Measurements from ENCODE around the gene CDT1. TPM values are rescaled to one million over a fixed set of nuclear protein-coding genes. Genes with fewer than 3 reads are reported as not detected.
A peak's percentile ranks its signal among the peaks of the same experiment; 100 is the strongest.
"Not testable (repeated sequence)": the region's sequence is repeated elsewhere in the genome, so short reads cannot be mapped to it uniquely, and the experiment has no call there.

Gene CDT1
- total RNA-seq, 1 experiment from 2014 or later, result 32.2 TPM

DNA sequence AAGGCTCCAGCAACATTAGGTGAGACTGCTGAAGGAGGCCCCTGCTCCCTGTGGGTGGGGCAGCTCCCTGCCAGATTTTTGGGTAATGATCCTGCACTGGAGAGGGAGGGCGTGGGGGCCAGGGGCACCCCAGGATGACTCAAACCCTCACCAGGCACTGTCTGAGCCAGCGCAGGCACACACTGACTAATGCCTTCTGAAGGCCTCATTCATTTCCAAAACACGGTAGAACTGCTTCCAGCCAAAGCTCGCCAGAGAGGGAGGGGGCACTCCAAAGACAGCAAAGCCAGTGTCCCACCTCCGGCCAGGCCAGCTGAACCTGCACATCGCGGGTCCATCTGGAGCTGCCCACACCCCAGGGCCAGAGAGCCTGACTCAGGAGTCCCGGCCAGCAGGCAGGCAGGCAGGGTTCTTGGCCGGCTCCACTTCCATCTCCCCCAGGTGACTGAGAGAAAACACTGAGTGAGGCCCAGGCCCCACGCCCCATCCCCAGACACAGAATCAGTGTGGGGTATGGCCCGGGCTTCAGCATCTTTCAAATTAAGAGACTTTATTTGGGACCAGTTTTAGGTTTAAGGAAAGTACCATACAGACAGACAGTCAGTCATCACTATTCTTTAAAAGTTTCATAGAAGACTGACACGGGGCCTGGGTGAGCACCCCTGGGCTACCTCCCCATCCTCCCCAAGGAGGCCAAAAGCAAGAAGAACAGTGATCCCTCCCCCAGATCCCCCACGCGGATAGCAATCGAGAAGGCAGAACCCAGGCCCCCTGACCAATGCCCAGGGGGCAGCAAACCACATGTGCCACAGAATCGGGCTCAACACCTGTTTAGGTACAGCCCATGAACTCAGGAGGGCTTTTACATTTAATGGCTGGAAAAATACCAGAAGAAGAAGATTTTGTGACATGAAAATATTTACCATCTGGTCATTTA lies 20.9 kb upstream of the CDT1 start:
- DNase-seq (ENCODE audit: low read depth), result peak; percentile 84

DNA sequence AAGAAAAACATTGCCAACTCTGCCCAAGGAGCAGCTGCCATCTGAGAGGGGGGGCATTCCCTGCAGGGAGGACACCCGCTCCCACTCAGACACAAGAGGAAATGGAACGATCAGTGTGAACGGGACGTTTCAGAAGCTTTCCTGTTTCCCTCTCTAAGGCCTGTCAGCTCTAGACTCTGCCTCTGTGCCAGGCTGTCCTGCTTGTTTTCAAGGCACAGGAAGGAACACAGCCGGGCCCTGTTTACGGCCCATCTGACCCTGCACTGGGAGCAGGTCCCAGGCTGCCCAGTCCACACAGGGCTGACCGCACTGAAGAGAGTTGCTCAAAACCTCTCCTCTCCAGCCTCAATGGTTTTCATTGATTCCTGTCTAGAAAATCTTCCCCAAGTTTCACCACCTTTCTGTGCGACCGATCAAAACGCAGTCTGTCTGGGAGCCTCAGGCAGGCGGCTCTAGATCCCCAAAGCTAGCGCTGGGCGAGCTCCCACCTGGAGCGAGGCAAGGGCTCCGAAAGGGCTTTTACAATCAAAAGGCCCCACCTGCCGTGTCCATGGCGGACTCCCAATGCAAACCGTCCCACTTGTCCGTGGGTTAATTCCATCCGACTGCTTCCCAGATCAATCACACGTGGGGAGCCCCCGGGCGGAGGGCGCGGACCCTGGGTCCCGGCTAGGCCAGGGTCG lies 20.1 kb upstream of the CDT1 start:
- peak; percentile 57 for DNase-seq (ENCODE audit: low read depth)

DNA sequence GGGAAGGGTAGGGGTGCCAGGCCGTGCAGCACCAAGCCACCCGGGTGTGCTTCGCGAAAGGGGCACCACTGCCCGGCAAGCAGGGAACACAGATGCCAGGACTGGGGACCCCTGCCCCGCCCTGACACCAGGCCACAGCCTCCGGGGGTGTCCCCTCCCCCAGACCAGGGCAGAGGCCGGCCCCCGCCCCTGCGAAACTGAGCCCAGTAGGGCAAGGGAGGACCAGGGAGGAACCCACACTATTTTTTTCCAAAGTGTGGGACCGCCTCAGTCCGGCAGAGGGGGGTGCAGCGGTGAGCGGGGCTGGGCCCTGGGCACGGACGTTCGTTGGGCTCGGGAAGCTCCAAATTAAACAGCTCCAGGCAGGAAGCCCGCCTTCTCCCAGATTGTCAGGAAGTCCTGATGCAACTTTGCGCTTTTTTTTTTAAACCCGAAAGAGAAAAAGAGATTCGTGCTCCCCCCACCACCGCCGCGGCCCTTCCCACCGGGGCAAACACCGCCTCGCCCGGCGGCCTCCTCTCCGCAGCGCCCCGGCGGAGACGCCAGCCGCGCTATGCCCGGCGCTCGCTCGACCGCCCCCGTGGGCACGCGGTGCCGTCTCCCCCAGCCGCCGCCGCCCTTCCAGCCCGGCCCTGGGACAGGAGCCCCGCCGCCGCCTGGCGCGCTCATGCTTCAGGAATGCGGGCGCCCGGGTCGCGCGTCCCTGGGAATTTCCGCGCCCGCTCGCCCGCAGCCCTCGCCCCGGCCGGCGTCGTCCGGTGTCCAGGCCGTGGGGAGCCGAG lies 19.3 kb upstream of the CDT1 start:
- DNase-seq (ENCODE audit: low read depth), result peak; percentile 85

DNA sequence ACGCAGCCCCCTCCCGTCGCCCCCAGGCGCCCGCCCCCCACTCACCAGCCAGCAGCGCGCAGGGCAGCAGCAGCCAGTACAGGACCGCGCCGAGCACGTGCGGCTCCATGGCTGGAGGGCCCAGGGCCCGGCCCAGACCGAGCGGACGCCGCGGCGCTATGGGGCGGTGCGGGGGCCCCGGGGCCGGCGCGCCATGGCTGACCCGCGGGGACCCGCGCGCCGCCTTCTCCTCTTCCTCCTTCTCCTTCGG lies 18.8 kb upstream of the CDT1 start:
- no peak for DNase-seq (ENCODE audit: low read depth)

DNA sequence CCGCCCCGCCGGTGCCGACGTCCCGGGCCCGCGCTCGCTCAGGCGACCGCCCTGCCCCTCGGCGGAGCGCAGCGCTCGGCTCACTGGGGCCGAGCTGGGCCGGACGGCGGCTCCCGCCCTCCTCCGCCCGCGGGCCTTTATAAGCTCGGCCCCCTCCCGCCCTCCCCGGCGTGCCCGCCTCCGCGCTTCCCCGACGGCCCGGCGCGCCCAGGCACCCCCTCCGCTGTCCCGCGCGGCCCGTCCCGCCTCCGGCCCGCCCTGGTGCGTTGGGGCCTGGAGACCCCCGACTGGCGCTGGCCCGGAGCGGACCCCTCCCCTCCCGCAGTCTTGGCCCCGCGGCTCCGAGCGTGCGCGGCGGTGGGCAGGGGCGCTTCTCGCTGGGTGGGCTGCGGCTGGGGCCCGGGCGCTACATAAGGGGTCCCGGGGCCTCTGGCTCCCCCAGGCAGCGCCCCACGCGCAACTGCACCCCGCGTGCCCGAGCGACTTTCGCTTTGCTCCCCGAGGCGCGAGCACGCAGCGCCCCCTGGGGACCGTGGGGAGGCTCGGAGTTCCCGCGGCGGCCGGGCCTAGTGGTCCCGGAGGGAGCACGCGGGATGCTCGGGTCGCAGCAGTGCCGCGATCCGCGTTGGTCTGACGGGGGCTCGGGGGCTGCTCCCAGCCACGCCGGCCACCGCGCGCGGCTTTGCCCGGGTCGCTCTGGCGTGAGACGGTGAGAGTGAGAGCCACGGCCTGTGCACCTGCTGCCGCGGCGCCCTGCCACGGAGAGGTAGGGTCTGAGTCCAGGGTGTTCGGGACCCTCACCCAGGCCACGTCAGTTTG lies 18.3 kb upstream of the CDT1 start, which contains the start of gene PIEZO1:
Gene PIEZO1 (minus strand): TSS at position 115 of the 819 bp plus-strand sequence. CDS start 256 bp downstream, outside the sequence.
- DNase-seq (ENCODE audit: low read depth), result peak; percentile 65

DNA sequence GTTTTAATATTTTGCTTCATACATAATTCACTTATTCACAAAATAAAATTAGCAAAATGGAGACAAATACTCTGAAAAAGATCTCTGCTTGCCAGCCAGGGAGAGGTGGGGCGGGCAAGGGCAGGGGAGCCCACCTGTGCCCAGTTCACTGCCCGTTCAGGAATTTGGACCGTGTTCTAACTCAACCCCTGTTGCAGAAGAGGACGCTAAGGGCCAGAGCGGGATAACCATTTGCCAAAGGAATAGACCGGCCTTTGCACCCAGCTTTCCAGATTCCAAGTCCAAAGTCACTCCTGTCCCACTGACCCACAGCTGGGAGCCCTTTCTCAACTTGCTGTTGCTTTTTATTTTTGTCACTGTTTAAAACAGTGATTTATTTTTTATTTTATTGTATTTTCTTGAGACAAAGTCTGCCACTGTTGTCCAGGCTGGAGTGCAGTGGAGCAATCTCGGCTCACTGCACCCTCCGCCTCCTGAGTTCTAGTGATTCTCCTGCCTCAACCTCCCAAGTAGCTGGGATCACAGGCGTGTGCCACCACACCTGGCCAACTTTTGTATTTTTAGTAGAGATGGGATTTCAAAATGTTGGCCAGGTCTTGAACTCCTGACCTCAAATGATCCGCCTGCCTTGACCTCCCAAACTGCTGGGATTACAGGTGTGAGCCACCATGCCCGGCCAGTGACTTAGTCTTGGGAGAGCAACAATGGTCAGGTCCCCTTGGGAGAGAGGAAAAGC lies 15.8 kb upstream of the CDT1 start:
- no peak for DNase-seq (ENCODE audit: low read depth)

DNA sequence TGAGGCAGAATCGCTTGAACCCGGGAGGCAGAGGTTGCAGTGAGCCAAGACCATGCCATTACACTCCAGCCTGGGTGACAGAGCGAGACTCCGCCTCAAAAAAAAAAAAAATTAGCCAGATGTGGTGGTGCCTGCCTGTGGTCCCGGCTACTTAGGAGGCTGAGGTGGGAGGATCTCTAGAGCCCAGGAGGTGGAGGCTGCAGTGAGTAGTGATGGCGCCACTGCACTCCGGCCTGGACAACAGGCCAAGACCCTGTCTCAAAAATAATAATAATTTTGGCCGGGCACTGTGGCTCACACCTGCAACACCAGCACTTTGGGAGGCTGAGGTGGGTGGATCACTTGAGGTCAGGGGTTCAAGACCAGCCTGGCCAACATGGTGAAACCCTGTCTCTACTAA lies 14.8 kb upstream of the CDT1 start:
- DNase-seq (ENCODE audit: low read depth), result not testable (repeated sequence)

DNA sequence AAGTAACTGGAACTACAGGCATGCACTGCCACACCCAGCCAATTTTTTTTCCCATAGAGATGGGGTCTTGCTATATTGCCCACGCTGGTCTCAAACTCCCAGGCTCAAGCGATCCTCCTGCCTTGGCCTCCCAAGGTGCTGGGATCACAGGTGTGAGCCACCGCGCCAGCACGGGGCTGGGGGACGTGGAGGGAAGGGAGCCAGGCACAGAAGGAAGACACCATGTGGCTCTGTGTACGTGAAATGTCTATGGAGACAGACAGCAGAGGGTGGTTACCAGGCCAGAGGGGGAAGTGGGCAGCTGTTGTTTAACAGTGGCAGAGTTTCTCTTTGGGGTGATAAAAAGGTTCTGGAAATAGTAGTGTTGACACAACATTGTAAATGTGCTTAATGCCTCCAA lies 14.0 kb upstream of the CDT1 start:
- no peak for DNase-seq (ENCODE audit: low read depth)

DNA sequence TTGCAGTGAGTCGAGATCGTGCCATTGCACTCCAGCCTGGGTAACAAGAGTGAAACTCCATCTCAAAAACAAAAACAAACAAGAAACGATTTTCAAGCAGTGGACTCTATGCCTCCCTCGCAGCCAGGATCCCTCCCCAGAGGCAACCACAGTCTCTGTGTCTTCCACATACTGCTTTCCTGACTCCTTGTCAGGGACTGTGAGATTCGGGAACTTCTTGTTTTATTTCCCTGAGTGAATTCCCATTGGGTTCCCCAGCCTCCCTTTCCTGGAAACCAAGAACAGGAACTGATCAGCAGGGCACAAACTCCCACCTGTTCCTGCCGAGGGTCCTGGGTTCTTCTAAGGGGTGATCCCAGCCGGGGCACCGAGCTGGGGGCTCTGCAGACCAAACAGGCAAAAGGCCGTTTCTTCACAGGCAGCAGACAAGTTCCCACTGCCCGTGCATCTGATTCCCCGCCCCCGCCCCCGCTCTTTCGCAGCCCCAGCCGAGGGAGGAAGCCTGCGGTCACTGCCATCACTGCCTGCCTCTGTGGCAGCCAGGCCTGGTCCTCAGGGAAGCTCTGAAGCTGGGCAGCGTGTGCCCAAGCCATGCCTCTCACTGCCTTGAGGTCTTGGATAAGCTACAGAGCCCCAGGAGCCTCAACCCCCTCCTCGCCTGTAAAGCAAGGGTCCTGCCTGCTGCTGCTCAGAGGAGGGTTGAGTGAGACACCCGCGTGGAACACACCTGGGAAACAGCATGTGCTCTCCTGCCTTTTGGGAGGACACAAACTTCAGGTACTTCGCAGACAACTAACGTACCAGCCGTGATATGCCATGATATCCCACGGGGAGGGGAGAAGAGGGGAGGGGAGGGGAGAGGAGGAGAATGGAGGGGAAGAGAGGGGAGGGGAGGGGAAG lies 13.0 kb upstream of the CDT1 start:
- peak; percentile 58 for DNase-seq (ENCODE audit: low read depth)

DNA sequence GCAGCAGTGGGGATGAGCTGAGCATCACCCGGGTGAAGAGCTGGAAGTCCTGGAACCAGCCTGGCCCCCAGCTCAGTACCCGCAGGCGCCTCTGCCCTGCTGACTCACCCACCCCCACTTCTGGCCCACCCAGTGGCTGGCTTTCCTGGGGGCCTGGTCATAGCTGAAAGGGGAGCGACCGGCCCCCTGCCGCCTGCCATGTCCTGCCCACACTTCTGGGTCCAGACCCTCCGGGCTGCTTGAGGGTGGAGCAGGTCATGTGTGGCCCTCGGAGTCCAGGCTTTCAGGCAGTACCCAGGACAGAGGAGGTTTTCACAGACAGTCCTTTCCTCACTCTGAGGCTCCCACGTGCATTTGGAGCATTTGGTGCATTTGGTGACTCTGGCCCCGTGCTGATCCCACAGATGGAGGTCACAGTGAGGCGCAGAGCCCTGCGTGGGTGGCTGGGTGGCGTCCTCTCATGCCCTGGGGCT lies 11.5 kb upstream of the CDT1 start:
- DNase-seq (ENCODE audit: low read depth), result peak; percentile 73

DNA sequence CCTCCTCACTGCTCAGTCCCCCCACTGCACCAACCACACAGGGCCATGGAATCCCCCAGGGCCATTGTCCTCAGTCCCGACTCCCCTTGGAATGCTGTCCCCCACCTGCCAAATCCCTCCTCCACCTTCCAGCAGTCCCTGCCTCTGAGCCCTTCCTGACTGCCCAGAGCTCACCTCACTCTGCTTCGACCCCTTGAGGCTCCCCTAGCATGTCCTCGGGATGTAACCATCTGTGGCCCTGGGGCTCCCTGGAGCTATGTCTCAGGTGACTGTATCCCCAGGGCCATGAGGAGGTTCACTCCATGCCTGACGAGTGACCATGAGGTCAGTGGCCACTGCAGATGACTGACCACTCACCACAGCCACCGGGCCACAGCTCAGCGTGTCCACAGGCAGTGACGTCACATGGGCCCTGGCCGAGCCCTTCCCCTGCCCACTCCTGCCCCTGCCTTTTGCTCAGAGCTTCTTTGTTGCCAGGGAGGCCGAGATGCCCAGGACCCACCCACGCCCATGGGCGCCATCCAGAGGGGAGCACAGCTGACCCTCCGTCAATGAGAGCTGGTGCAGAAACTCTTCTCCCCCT lies 10.8 kb upstream of the CDT1 start:
- DNase-seq (ENCODE audit: low read depth), result no peak

DNA sequence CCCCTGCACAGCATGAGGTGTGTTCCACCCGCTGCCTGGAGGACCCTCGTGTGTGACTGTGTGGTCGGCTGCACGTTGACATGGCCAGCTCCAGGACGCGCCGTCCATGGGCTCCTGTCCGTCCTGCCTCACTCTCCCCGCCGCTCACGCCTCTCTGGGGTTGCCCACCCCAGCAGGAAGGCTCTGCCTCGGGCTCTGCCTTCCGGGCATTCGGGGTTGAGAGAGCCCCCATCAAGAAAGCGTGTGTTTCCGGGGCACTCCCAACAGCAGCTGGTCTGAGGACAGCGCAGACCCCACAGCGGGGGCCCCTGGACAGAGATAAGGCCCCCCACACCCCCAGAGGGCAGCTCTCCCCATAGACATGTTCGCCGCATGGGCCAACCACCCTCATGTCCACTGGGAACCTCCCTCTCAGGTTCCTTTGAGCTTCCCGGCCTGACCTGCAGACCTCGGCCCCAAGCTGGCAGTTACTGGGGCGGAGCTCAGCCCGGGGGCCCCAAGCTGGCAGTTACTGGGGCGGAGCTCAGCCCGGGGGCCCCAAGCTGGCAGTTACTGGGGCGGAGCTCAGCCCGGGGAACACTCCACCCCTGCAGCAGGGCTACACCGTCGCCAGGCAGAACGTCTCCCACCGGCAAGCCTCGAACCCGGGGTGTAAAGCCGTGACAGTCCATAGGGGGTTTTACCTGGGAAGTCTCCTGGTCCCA lies 10.2 kb upstream of the CDT1 start:
- DNase-seq (ENCODE audit: low read depth), result no peak

DNA sequence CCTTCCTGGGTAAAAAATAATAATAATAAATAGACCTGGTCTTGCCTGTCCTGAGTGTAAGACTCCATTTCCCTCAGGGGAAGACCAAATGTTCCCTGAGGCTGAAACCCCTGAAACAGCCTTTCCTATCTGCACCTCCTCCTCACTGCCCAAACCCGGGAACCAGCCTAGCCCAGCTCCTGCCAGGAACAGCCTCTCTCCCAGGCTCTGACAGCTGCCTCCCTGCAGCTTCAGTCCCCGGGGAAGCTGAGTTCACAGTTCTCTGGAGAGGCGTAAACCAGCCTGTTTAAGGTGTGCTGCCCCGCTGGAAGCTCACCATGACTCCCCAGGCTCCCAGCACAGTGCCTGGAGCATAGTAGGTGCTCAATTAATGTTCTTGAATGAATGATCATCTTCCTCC lies 7.3 kb upstream of the CDT1 start:
- no peak for DNase-seq (ENCODE audit: low read depth)

DNA sequence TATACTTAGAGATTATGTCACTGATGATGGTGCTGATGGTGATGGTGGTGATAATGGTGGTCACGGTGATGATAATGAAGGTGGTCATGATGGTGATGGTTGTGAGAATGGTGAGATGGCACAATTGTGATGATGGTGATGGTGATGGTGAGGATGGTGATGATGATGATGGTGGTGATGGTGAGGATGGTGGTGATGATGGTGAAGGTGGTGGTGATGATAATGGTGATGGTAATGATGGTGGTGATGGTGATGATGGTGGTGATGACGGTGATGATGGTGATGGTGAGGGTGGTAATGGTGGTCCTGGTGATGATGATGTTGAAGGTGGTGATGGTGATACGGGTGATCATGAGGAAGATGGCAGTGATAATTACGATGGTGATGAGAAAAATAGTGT lies 5.5 kb upstream of the CDT1 start:
- DNase-seq (ENCODE audit: low read depth), result no peak

DNA sequence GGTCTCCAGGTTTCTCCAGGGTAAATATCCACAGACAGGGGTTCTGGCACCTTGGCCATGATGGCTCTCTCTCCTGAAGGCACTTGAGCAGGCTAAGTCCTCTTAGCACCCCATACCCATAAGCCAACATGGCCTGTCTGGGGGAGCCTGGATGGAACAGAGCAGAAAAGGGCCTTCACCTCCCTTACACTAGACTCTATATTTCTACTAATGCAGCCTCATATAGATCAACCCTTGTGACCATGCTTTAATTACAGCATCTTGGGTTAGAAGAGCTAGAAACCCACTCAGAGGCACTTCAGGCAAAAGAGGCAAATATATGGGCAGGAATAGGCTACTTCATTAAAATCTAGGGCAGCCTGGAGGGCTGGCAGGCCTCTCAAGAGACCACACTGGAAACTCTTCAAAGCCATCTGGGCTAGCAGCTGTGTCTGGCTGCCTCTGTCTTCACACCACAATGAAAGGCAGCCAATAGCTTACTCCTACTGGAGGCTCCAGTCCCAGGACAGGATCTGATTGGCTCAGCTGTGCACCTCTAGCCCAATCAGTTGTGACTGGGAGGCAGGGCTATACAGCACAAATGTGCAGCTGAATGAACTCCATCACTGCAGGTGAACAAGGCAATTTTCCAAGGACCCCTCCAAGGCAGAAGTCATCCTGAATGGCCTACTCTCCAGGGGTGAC lies 4.7 kb upstream of the CDT1 start:
- no peak for DNase-seq (ENCODE audit: low read depth)

DNA sequence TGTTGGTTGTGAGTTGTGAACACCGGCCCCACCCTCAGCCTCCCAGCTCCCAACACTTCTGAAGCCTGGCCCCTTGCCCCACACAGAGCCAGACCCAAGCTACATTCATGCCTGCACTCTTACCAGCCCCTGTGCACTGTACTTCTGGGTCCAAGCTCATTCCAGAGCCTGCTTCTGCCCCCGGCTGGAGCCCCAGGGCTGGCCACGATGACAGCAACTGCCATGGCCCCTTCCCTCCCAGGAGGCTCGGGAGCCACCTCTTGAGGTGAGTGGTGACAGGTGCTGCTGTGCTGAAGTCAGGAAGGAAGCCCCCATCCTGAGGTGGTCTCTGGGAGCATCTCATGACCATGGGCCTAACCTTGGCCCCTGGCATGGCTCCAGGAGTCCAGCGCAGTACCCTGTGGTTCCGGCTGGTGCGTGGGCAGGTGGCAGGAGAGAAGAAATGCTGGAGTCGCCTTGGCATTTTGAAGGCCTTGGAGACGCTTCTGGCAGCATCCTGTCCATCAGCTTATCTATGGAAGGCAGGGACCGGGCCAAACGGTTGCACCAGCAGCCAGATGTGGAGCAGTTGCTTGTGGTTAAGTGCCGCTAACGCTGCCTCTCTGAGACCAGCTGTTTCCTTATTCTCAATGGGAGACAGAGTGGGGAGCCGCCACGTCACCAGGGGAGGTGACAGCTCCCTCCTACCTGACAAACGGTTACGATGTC lies 3.9 kb upstream of the CDT1 start:
- no peak for DNase-seq (ENCODE audit: low read depth)

DNA sequence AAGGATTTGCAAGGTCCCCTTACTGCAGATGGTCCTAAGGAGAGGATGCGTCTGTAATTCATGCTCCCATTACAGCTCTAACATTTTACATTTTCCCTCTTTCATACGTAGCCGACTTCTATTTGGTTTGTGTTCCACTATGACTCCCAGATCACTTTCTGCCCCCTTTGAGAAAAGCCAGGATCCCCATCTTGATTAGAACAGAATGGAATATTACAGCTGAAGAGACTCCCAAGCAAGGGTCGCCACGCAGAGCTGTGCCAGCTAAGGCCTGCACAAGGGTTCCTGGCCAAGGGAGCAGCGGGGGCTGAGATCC lies 3.4 kb upstream of the CDT1 start:
- DNase-seq (ENCODE audit: low read depth), result no peak

DNA sequence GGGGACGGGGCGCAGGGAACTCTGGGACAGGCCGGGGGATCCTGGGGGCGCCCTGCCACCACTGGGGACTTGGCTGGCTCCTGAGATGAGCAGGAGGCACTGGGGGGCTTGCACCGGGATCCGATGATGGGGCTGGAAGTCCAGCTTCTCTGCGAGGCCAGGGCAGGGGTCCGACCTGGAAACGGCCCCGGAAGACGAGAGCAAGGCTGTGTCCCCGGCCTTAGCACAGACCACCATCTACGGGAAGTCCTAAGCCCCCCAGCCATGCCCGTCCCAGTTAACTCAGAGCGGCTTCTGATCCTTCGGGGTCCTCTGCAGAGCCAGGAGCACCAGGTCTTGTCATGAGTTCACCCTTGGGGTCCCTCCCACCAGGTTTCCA lies 573 bp downstream of the CDT1 start:
- no peak for DNase-seq (ENCODE audit: low read depth)

Measured in RPMI7951 (cell line).